Fibroblast of skin of back (primary cell): ENCODE data around the gene RNF31.
A peak's percentile ranks its signal among the peaks of the same experiment; 100 is the strongest.

Source experiments
- DNase-seq: peaks from one replicate; pipeline ENCODE4 v3.0.0-alpha.2; 2013

The RNF31 gene

DNA sequence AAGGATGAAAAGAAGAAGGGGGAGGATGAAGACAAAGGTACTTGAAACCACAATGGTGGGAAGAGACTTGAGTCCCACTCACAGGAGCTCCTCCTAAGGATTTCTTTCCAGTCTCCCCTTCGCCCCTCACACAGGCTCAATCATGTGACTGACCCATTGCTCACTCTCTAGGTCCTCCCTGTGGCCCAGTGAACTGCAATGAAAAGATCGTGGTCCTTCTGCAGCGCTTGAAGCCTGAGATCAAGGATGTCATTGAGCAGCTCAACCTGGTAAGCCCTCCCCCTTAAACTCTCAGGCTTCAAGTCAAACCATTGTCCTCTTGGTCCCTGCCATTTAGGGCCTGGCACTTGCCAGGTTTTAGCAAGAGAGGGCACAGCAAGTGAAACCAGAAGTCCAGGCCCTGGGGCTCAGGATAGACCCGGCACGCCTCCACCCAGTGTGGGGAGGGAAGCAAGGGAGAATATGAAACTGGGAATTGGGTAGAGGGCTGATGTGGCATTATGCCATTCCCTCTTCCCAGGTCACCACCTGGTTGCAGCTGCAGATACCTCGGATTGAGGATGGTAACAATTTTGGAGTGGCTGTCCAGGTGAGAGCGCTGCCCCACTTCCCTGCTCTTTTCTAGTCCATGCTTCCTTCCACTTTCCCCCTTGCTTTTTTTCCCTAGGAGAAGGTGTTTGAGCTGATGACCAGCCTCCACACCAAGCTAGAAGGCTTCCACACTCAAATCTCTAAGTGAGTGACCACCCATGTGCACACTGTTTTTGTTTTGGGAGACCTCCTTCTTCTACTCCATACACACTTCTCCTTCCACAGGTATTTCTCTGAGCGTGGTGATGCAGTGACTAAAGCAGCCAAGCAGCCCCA is 9.5 kb upstream of the RNF31 start:
- DNase-seq = no peak

DNA sequence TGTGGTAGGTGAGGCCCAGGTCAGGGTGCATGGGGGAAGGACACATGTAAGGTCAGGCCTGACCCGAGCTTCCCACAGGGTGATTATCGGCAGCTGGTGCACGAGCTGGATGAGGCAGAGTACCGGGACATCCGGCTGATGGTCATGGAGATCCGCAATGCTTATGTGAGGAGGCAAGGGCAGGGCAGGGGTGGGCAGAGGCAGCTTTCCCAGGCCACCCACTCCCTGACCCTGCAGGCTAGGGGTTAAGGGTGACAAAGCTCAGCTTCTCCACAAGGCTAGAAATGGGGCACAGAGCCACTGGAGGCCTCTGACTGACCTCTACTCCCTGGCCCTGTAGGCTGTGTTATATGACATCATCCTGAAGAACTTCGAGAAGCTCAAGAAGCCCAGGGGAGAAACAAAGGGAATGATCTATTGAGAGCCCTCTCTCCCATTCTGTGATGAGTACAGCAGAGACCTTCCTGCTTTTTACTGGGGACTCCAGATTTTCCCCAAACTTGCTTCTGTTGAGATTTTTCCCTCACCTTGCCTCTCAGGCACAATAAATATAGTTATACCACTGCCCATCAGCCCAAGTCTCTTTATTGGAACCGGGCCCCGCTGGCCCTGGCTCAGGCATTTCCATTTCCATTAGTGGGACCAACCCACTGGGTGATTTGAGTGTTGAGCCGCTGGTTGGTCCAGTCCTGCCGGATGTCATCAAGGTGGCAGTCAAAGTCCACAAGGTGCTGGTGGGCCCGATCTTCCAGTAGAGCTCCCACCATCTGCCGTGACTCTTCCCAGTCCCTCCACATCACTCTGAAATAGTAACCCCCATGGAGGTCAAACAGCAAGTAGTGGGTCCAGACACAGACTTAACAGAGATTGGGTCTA is 8.7 kb upstream of the RNF31 start:
- no peak for DNase-seq

DNA sequence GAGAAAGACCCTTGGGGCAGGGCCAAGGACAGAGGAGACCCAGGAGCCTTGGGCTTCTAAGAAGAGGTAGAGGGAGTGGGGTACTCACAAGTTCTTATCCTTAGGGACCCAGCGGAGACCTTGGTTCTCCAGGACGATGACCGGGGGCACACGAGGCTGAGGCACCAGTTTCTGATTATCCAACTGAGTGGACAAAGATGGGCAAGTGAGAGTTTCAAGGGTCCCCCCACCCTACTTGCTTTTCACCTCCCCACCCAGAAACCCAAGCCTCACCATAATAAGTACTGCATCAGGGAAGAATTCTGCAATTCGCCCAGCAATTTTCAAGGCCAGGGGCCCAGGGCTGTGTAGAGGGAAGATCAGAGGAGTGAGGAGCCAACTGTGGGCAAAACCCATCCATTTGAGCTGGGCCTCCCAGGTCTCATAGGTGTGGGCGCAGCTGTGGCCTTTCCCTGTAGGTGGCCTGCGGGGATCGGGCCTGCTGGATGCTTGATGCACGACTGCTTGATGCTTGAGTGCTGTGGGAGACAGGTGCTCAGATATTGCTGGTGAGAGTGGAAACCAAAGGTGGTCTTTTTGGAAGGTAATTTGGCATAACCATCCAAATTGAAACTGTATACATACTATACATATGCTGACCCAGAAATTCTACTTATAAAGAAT is 7.9 kb upstream of the RNF31 start:
- no peak for DNase-seq

DNA sequence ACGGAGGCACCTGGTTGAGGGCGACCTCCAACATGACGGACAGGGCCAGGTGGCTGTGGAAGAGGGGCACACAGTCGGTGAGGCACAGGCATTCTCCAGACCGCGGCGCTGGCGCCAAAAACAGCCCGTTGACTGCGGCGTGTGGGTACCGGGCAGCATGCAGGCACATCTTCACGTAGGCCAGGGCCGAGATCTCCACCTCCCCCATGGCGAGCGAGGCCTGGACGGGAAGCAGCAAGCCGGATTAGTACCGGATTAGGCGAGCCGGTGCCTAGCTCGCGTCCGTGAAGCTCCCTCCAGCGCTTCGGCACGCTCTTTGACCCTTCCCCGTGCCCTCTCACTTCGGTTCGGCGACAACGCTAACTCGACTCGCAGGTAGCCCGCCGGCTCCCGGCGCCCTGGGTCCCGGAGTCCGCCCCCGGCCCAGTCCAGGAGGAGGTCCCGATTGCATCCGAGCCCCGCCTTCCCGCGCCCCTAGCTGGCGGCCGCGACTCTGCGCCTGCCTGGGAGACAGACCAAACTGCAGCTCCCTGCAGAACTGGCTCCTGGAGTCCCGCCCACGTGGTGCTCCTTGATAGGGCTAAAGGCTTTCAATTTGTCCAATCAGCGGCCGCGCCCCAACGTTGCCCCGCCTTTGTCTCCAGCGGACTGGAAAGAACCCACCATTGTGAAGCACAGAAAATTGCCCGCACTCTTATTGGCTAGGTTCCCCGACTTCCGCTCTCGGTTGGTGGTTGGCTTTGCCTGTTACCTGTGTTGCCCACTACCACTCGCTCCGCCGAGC is 6.0 kb upstream of the RNF31 start, which contains the start of gene EMC9:
Gene EMC9, minus strand, starts transcription at position 495 of the 784 bp plus-strand sequence. Its CDS starts 287 bp downstream, at position 208.
- DNase-seq = peak; percentile 99

DNA sequence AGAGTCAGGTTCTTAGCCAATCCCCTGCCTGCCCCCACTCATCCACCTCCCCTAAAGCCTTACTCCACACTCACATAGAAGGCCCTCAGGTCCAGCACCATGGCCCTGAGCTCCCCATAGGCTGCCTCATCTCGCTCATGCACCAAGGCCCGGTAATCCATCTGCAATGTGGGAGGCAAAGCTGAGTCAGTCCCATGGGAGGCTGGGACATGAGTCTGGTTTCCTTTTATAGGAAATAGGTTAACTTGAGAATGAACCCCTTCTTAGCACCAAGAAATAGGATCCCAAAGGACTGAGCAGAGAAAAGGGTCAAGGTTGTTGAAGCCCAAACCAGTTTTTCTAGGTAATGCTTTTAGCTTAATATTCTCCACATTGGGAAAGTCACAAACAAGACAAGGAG is 3.8 kb upstream of the RNF31 start:
- DNase-seq = peak; percentile 88

DNA sequence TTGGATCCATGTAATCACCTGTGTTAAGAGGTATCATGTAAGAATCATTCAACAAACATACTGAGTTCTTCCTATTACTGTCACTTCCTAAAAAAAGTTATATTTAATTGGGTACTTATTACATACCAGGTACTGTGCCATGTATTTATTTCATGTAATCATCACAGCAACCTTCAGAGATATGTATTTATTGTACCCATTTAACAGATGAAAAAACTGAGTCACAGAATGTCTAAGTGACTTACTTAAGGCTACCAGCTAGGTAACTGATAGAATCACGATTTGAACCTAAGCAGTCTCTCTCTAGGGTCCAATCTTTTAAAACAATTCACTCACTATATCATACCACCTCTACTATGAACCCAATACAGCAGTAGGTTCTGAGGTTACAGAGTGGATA is 2.8 kb upstream of the RNF31 start:
- DNase-seq = no peak

DNA sequence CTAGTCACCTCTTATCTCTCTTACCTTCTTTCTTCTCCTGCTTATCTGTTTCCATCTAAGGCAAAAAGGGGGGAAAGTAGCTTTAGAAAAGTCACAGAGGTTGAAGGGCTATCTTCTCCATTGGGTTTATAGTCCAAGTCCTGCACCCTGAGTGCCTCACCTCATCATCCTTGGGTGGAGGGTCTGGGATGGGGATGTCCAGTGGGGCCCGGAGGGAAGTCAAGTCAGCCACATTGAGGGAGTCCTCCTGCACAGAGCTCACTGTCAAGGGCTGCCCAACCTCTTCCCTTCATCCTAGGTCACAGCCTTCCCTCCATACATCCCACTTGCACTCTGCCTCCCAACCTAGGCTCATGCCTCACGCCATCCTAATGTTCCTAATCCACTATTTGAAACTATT is 2.1 kb upstream of the RNF31 start:
- DNase-seq = no peak

DNA sequence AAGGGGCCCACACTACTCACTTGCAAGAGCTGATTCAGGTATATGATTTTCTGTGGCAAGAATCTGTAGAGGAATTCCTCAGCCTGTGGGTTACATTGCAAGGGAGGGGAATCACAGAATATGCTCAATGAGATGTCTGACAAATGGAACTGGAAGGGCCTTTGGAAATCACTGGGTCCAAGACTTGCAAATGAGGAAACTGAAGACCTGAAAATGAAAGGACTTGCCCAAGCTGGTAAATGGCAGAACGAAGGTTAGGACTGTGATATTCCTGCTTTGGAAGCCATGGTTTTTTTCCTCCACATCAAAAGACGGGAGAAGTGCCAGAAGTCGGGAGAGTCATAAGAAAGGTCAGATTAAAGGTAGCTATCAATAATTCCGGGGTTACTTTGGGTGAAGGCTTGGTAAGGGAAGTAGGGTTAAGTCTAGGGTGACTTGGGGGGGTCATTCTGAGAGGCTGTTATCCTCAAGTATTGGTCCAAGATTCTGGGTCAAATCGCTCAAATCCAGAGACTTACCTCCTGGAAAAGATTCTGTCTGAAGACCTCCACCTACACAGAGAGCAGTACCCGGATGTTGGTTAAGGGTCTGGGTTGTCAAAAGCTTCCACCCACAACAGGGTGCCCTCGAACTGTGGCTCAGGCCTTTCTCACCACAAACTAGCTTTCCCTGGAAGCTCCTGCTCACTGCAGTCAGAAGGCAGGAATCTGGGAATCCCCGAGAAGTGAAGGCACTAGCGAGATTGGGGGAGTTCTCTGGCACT is 1.4 kb upstream of the RNF31 start:
- DNase-seq = peak; percentile 71

DNA sequence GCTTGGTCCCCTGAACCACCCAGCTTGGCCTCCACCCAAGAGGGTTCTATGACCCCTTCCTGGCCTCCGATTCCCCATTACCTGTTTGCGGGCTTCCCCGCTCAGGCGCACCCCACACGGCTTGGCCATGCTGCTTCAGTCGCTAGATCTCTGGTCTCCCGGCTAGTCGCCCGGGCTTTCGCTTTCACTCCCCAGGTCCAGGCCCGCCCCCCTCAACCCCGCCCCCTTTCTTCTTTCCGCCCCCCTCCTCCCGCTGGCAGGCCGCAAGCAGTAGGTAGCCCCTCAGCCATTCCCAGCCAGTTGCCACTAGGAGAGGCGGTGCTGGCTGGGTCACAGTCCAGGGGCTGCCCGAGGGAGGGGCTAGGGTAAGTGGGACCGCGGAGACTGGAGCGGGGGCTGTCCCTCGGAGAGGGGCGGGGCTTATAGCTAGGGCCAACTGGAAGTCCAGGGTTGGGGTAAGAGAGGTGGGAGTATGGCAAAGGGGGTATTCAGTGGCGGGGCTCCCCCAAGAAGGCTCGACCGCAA is 783 bp upstream of the RNF31 start, which contains the start of gene PSME2:
Gene PSME2, minus strand, starts transcription at position 158 of the 525 bp plus-strand sequence. Its CDS starts 29 bp downstream, at position 129.
- peak; percentile 98 for DNase-seq

DNA sequence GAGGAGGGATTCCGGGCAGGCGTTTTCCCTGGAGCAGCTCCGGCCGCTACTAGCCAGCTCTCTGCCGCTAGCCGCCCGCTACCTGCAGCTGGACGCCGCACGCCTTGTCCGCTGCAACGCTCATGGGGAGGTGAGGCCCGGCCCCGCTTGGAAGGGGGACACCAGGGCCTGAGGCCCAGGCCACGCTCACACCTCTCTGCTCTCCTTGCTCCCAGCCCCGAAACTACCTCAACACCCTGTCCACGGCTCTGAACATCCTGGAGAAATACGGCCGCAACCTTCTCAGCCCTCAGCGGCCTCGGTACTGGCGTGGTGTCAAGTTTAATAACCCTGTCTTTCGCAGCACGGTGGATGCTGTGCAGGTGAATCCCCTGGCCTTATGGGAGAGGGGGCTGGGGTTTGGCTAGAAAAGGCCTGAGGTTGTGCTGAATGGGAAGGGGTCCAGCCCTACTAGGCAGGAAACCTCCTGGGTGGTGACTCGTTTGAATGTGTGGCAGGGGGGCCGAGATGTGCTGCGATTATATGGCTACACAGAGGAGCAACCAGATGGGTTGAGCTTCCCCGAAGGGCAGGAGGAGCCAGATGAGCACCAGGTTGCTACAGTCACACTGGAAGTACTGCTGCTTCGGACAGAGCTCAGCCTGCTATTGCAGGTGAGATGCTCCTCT is 597 bp downstream of the RNF31 start:
- no peak for DNase-seq

DNA sequence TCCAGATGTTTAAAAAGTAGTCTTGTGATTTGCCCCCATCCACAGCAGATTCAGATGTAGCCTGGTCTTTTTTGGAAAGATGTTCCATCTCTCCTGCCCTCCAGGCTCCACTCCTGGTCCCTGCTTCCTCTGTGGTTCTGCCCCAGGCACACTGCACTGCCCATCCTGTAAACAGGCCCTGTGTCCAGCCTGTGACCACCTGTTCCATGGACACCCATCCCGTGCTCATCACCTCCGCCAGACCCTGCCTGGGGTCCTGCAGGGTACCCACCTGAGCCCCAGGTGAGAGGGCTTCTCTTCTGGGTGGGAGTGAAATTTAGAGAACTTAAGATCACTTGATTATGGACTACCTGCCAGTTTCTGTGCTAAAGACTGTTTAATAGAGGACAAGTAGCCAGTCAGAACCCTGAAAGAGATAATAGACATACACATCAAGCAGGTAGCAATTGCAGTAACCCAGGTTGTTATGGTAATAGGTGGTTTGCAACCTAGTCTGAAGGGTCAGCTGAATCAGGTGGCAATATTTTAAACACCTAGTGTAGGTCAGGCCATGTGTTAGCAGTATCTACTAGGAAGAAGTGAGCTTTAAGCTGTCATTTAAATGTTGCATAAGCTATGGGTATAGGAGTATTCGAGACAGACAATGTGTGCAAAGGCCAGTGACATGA is 2.1 kb downstream of the RNF31 start:
- DNase-seq = no peak

DNA sequence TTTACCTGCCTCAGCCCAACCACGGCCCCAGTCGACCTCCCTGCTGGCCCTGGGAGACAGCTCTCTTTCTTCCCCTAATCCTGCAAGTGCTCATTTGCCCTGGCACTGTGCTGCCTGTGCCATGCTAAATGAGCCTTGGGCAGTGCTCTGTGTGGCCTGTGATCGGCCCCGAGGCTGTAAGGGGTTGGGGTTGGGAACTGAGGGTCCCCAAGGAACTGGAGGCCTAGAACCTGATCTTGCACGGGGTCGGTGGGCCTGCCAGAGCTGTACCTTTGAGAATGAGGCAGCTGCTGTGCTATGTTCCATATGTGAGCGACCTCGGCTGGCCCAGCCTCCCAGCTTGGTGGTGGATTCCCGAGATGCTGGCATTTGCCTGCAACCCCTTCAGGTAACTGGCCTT is 2.8 kb downstream of the RNF31 start:
- no peak for DNase-seq

DNA sequence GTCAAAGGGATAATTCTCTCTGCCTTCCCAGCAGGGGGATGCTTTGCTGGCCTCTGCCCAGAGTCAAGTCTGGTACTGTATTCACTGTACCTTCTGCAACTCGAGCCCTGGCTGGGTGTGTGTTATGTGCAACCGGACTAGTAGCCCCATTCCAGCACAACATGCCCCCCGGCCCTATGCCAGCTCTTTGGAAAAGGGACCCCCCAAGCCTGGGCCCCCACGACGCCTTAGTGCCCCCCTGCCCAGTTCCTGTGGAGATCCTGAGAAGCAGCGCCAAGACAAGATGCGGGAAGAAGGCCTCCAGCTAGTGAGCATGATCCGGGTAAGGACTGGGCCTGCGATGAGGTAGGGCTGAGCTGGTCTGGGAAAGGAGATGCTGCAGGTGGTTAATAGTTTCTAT is 3.3 kb downstream of the RNF31 start:
- DNase-seq = no peak

DNA sequence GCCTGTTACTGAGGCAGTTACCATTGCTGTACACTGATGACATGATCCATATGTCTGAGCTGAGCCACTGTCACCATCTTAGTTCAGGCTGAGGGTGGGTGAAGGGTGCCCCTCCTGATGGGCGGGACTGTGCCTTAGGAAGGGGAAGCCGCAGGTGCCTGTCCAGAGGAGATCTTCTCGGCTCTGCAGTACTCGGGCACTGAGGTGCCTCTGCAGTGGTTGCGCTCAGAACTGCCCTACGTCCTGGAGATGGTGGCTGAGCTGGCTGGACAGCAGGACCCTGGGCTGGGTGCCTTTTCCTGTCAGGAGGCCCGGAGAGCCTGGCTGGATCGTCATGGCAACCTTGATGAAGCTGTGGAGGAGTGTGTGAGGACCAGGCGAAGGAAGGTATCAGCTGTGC is 3.7 kb downstream of the RNF31 start:
- no peak for DNase-seq

DNA sequence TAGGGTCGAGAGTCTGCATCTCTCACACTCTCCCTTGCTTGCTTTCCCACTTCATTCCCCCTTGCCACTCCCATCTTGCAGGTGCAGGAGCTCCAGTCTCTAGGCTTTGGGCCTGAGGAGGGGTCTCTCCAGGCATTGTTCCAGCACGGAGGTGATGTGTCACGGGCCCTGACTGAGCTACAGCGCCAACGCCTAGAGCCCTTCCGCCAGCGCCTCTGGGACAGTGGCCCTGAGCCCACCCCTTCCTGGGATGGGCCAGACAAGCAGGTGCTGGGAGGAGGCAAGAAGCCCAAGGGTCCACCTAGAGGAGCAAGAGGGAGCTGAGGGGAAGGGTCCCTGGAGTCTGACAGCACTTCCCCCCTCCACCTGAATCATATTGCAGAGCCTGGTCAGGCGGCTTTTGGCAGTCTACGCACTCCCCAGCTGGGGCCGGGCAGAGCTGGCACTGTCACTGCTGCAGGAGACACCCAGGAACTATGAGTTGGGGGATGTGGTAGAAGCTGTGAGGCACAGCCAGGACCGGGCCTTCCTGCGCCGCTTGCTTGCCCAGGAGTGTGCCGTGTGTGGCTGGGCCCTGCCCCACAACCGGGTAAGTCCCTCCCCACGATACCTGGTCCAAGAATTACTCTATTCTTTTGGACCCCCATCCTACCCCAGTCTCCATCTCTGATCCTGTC is 4.2 kb downstream of the RNF31 start:
- no peak for DNase-seq

DNA sequence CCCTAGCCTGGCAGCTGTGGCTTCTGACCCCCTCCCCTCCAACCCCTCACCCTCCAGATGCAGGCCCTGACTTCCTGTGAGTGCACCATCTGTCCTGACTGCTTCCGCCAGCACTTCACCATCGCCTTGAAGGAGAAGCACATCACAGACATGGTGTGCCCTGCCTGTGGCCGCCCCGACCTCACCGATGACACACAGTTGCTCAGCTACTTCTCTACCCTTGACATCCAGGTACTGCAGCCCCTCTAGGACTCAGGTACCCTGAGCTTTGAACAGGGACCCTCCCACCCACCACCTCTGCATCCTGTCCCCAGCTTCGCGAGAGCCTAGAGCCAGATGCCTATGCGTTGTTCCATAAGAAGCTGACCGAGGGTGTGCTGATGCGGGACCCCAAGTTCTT is 7.8 kb downstream of the RNF31 start:
- DNase-seq = no peak

DNA sequence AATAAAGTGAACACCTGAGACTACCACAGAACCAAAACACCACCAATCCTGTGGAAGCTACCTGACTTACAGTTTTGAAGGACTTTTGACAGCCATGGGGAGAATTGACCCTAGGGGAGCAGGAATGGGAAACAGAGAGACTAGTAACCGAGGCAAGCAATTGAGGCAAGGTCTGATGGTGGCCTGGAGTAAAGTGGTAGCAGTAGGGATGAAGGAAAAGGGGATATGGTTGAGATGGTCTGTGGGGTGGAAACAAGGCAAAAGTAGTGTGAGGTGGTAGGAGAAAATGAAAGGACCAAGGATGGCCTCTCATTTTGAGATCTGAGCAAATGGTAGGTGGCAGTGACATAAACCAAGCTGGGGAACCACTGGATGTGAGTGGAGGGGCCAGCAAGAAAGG is 9.5 kb downstream of the RNF31 start:
- DNase-seq = no peak

DNA sequence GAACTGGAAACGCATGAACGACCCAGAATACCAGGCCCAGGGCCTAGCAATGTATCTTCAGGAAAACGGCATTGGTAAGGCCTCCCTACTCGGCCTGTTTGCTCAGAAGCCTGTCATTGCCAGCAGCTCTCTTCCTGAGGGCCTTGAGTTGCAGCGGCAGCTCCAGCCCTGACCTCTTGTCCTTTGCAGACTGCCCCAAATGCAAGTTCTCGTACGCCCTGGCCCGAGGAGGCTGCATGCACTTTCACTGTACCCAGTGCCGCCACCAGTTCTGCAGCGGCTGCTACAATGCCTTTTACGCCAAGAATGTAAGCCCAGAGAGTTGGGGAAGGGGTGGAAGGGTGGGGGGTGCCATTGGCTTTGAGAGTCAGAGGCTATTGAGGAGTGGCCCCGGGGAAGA is 10.0 kb downstream of the RNF31 start:
- DNase-seq = no peak

DNA sequence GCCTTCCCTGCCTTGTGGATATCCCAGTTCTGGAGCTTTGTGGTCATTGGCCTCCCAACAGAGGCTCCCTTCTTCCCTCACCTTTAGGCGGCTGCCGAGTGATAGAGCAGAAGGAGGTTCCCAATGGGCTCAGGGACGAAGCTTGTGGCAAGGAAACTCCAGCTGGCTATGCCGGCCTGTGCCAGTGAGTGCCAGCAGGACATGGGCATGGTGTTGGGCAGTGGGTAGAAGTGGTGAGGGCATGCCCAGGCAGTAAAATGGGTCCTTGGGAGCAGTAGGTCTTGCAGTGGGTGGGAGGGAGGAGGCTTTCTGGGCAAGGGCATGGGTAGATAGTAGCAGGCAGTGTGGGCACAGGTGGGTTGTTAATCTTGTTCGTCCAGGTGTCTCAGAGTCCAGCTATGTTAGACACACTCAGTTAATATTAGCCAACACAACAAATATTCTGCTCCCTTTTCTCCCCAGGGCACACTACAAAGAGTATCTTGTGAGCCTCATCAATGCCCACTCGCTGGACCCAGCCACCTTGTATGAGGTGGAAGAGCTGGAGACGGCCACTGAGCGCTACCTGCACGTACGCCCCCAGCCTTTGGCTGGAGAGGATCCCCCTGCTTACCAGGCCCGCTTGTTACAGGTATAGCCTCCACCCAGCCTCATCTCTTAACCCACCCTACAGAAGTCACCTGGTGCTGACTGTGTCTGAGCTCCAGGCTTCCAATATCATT is 12.6 kb downstream of the RNF31 start:
- no peak for DNase-seq
